GM18526 (cell line): ENCODE results near the gene AMT.

Experiments used
- POLR2A ChIP-seq: IDR thresholded peaks from 3 replicates; pipeline ENCODE4 v1.6.1; 2011; ENCODE audit not compliant: insufficient read length; ENCODE audit errors: extremely low read depth

Gene AMT

DNA sequence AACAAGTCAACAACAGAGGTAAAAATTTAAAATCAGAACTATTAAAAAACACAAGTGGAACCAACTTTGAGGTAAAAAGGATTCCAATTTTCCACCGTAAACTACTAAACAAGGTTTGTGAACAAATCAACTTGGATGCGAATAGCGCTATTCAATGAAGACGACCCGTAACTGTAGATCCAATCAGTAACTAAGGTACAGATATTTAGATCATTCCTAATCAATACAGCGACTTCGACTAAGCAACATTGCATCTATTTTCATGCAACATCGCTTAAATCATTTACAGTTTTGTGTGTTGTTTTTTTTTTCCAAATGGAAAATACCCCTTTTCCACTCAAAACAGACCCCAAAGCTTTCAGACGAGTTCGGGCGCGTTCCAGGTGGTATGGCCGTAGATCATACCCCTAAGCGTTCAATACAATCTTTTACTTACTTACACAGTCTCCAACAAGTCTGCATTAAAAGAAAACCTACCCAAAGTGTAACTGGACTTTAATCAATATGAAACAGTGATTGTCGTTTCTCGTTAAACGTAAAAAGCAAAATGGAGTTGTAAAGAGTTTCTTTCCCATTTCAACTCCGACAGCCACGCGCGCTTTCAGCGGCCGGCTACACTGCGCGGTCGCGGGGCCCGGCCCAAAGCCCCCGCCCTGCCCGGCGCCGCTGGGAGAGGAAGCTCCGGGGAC, 11.3 kb downstream of the AMT start:
- no peak for TF ChIP-seq POLR2A

DNA sequence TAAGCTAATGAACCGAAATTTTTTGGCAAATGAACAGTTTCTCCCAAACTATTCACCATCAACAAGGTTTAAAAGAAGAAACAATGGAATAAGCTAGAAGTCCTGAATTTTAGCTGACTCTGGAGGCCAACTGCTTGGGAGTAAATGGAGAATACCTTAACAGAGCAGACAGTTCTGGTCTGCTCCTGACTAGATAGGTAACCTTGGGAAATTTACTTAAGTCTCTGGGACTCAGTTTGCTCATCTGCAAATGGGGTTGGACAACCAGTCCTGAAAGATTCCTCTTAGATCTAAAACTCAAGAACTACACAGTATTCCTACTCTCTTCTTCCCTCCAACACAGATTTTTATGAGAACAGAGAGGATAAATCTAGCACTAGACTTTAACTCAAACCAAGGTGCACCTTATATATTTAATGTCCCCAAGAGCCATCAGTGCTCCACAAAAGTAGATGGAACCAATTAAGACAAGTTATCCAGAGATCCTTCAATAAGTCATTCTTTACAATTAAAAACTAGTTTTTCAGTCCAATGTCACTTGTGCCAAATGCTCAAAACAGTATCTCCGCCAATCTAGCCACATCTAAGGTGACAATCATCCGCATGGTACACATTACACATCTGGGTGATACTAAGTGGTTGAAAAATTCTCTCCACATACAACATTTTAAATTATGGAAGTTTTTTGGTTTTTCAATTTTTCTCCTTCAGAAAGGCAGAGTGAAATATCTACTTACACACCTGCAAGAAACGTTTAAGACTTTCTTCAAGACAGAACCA, 12.0 kb downstream of the AMT start:
- TF ChIP-seq POLR2A: no peak

DNA sequence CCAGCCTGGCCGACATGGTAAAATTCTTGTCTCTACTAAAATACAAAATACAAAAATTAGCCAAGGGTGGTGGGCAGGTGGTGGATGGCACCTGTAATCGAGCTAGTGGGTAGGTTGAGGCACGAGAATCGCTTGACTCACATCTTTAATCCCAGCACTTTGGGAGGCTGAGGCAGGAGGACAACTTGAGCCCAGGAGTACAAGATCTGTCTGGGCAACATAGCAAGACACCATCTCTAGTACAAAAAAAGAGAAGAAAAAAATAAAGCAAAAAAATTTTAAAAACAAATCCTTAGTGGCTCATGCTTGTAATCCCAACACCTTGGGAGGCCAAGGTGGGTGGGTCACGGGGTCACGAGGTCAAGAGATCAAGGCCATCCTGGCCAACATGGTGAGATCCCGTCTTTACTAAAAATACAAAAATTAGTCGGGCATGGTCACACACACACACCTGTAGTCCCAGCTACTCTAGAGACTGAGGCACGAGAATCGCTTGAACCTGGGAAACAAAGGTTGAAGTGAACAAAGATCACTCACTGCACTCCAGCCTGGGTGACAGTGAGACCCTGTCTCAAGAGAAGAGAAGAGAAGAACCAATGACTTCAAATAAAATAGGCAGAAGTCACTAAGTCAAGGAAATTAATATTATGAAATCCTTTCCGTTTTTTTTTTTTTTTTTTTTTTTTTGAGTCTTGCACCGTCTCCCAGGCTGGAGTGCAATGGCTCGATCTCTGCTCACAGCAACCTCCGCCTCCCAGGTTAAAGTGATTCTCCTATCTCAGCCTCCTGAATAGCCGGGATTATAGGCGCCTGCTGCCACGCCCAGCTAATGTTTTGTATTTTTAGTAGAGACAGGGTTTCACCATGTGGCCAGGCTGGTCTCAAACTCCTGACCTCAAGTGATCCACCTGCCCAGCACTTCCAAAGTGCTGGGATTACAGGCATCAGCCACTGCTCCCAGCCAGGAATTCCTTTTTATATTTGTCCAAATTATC, 15.4 kb downstream of the AMT start:
- TF ChIP-seq POLR2A: no peak

DNA sequence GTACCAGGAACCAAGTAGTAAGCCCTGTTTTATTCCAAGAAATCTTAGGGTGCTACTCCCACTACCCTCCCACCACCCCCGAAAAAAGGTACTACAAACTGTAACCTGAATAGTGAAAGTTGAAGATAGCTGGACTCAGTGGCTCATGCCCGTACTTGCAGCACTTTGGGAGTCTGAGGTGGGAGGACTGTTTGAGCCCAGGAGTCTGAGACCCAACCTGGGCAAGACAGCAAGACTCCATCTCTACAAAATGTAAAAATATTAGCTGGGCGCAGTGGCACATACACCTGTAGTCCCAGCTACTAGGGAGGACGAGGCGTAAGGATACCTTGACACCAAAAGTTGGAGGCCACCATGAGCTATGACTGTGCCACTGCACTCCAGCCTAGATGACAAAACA, 18.4 kb downstream of the AMT start:
- no peak for TF ChIP-seq POLR2A

DNA sequence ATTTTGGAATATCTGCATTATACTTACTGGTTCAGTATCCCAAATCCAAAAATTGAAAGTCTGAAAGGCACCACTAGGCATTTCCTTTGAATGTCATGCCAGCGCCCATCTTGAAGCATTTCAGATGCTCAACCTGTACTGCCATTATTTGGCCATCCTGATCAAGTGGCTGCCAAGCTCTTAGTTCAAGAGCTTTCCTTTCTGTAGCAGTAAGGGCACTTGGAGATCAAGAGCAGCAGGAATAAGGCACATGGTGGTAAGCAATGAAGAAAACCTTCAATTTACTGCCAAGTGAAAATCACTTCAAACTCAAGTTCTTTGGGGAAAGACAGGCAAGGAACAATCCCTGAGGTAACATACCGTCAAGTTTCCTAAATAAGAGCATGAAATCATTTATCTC, 20.5 kb downstream of the AMT start:
- no peak for TF ChIP-seq POLR2A

DNA sequence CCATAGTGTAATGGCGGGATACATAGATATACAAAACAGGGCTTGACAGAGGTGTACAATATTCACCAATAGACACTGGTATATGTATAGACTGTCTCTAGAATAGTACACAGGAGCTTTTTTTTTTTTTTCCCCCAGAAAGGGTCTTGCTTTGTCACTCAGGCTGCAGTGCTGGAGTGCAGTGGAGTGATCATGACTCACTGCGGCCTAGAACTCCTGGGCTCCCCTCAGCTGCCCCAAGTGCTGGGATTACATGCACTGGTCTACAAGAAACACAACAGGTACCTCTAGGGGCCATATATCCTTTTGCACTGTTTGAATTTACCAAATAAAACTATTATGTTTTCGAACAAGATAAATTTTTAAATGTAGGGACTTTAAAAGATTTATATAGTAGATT, 22.8 kb downstream of the AMT start:
- no peak for TF ChIP-seq POLR2A

DNA sequence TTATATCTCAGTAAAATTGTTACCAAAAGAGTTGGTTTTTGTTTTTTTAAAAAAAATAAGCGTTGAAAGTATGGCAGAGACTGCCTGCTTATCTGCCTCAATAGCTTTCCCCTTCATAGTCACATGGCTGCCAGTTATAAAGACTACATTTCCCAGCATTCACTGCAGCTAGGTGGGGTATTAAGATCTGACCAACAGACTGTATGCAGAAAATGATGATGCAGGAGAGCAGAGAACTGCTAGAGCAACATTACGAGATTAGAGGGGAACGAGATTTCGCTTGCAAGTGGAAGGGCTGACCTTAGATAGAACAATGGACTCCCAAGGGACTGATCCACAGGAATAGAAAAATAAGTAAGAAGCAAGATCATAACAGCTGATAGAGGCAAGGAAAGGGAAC, 24.8 kb downstream of the AMT start:
- no peak for TF ChIP-seq POLR2A

DNA sequence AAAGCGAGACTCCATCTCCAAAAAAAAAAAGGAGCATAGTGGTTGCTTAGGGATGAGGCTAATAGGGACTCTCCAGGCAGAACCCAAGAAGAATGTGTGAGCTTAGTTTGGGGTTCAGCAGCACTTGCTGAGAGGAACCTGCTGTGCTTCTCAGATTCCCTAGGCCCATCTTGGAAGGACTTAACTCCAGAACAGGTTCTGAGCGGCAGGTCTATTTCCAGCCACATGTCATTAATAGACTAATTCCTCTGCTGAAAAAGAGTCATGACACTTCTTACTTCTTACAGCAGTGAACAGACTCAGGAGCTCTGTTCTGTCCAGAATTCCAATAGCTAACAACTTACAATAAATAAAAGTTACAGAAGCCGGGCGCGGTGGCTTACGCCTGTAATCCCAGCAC, 33.0 kb downstream of the AMT start:
- TF ChIP-seq POLR2A: no peak

DNA sequence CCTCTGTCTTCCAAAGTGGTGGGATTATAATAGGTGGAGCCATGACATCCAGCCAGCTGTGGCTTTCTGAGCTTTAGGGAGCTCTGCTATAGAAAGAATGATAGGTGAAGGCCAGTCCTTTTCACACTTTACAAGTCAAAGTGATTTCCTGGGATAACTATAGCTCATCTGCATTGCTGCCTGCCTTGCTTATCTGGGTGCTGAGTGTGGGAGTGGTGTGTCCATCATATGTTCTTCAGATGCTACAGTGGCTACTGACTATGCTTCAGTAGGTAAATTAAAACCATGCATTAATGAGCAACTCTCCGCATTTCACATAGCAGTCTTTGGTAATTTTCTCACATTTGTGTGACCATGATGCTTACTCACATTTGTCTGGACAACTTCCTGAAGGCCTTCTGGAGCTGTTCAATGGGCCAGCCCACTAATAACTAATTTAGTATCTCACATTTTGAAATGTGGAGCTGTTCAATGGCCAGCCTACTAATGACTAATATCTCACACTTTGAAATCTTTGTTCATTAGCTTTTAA, 33.9 kb downstream of the AMT start:
- TF ChIP-seq POLR2A: no peak

DNA sequence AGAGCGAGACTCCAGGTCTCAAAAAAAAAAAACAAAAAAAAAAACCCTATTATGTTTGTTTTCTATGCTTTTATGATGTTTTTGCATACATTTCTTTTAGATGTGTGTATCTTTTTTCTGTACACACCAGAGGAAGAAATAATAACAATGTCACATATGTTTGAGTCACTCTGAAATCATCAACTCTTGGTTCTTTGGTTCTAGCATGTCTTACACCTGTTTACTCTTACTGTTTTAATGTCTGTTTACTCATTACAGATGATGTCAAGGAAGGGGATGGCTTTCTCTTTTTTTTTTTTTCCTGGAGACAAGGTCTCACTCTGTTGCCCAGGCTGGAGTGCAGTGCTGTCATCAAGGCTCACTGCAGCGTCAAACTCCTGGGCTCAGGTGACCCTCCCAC, 34.6 kb downstream of the AMT start:
- TF ChIP-seq POLR2A: no peak

DNA sequence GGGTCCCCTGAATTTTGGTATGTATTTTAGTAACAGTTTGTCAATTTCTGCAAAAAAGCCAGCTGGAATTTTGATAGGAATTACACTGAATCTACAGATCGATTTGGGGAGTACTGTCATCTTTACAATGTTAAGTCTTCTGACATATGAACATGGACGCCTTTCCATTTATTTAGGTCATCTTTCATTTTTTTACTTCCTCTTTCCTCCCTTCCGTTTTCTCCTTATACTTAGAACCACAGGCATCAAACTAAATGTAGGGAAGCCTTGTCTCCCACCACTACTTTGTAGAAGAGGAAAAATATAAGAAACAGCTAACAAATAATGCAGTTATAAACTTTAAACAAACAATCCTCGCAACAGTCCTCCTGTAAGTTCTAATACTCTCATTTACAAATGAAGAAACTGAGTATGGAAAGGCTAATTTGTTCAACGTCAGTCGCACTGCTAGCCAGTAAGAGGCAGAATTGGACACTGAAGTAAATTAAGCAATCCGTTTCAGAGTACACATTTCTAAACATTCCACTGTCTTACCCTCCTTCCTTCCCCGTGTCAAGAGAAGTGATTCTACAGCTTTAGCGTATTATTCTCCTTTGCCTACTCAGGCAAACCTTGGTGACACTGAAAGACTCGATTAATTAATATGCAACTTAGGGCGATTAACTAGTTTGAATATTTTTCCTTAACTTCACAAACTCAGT, 36.1 kb downstream of the AMT start:
- TF ChIP-seq POLR2A: no peak

DNA sequence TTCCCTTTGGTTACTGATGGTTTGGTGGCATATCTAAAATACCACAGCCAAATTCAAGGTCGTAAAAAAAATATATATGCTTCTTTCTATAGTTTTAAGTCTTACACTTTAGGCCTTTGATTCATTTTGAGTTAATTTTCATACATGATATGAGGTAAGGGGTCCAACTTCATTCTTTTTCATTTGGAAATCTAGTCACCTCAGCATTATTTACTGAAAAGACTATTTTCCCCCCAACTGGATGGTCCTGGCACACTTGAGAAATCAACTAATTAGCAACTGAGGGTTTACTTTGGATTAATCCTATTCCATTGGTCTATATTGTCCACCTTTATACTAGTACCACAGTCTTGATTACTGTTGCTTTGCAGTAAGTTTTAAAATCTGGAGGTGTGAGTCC, 36.7 kb downstream of the AMT start:
- TF ChIP-seq POLR2A: no peak

DNA sequence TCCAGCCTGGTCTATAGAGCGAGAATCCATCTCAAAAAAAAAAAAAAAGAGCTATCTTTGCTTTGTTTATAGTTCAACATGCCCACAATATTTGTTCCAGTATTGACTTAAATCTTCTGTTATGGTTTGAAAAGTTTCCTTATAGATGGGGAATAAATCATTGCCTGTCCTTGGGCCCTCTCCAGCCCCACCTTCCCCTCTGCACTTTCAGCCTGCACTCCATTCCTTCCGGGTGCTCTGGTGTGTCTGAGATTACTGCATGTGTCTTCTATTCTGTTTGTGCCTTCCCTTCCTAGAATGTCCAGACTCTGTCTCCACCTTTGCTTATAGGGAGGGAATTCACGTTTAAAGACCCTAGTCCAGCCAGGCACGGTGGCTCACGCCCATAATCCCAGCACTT, 38.9 kb downstream of the AMT start:
- TF ChIP-seq POLR2A: no peak

DNA sequence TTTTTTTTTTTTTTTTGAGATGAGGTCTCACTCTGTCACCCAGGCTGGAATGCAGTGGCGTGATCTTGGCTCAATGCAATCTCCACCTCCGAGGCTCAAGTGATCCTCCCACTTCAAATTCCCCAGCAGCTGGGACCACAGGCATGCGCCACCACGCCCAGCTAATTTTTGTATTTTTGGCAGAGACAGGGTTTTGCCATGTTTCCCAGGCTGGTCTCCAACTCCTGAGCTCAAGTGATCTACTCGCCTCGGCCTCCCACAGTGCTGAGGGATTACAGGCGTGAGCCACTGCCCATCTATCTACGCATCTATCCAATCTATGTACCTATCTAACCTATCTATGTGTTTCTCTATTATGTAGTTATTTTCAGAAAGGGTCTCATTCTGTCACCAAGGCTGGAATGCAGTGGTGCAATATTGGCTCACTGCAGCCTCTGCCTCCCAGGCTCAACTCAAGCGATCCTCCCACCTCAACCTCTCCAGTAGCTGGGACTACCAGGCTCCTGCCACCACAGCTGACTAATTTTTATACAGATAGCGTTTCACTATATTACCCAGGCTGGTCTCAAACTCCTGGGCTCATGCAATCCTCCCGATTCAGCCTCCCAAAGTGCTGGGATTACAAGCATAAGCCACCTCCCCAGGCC, 43.9 kb downstream of the AMT start:
- no peak for TF ChIP-seq POLR2A
